Ovary (tissue), 9 donors: Measurements from ENCODE around the gene PHOX2A. TPM values are rescaled to one million over a fixed set of nuclear protein-coding genes. Genes with fewer than 3 reads are reported as not detected.

Experiments used
- DNase-seq, 5 donors: peaks; one replicate each; pipeline ENCODE4 v3.0.0-alpha.2; 2019 to 2020
- H3K27ac ChIP-seq, 2 donors: fragments of 200-600 bp; one replicate each; pipeline versions ENCODE4 v1.5.1 to v1.8.0; 2019 to 2022
- H3K27me3 ChIP-seq: fragments of 200-600 bp; one replicate; pipeline ENCODE4 v1.8.0; 2022
- H3K36me3 ChIP-seq: fragments of 200-600 bp; sonication (generic); one replicate; pipeline ENCODE4 v1.5.1; 2019
- H3K4me1 ChIP-seq: one replicate; pipeline ENCODE4 v1.8.1; 2013; ENCODE audit warnings: mild to moderate bottlenecking, moderate library complexity; ENCODE audit not compliant: insufficient read depth
- H3K4me3 ChIP-seq: fragments of 200-600 bp; sonication (generic); one replicate; pipeline ENCODE4 v1.5.1; 2017
- H3K9me3 ChIP-seq, 2 donors: fragments of 200-600 bp in 1 of 2; sonication (generic) in 1 of 2; one replicate each; pipeline versions ENCODE4 v1.5.1 to v1.8.1; 2013 to 2019; ENCODE audit warnings: mild to moderate bottlenecking in 1 of 2, moderate library complexity in 1 of 2
- EP300 ChIP-seq: sonication (generic); formaldehyde crosslinking; IDR thresholded peaks from one replicate; pipeline ENCODE4 v1.6.1; 2017; ENCODE audit warnings: antibody characterized with exemption
- POLR2A ChIP-seq: fragments of 450-650 bp; IDR thresholded peaks from one replicate; pipeline ENCODE4 v1.6.1; 2017; ENCODE audit warnings: antibody characterized with exemption, mild to moderate bottlenecking, moderate library complexity
- WGBS, 3 donors: extraction: QIAGEN DNeasy Blood & Tissue Kit in 1 of 3; methylation state at CpG; one replicate each; pipeline versions ENCODE4 v1.1.5 to v1.1.7; 2013 to 2017; 5-methylcytosine and 5-hydroxymethylcytosine counted together
- intact Hi-C, 4 donors: fragments of 100-400 bp; cut with DNase I; formaldehyde crosslinking; loops; one replicate each; pipeline versions ENCODE4 v1.11.0 to v1.15.1; 2022 to 2023
- polyA plus RNA-seq, 2 donors: library from polyadenylated mRNA; stranded (reverse); fragments of 200-250 nt in 1 of 2; fragments of 350-450 nt in 1 of 2; fragmentation: Illumina TruSeq in 1 of 2; extraction: RNeasy Lipid Tissue Mini Kit (QIAGEN cat#74804) in 1 of 2; gene quantifications; one replicate each; pipeline ENCODE4 v1.2.3, GENCODE V29; 2013 to 2014
- total RNA-seq, 7 donors: library from RNA; depleted of rRNA in 2 of 7; stranded (reverse); fragments of >200 nt in 2 of 7; fragmentation: NEBNext Ultra II Directional in 3 of 7; extraction: Animal tissue kit (Norgen Biotek cat#: 25700) in 3 of 7; gene quantifications; one replicate each; pipeline versions ENCODE4 v1.1.0 to v1.2.4, GENCODE V29; 2016 to 2023
- TF ChIP-seq, protein P1 (sequence below), 3 donors: fragments of 450-650 bp in 2 of 3; fragments of 200-600 bp in 1 of 3; IDR thresholded peaks; one replicate each; pipeline versions ENCODE4 v1.5.1 to v1.8.0; 2016 to 2022; ENCODE audit warnings: antibody characterized with exemption in 3 of 3, mild to moderate bottlenecking in 1 of 3
- donor health status: DM: no; HTN: no; CAD: no; lungs with moderate emphysema.
- donor health status: DM: no; HTN: no; CAD: no.
- donor health status: Bipolar disorder and iron deficiency.
- donor health status: DM: yes; HTN: yes; CAD: no.
- donor health status: DM: no; HTN: no; CAD: no.
- donor health status: DM: yes; HTN: yes; CAD: no.

PHOX2A gene
- total and polyA plus RNA-seq, 9 donors = not detected

- intact Hi-C loops = no loop called here
- H3K36me3 ChIP-seq = no peaks in the 10 kb centered on the region
- H3K4me1 ChIP-seq = peaks cover 4% of the 10 kb centered on the region
- no peak overlapping the region for H3K4me3 ChIP-seq
- TF ChIP-seq EP300 (no peak), POLR2A (peak; percentile 7)
- TF ChIP-seq, protein P1, sequence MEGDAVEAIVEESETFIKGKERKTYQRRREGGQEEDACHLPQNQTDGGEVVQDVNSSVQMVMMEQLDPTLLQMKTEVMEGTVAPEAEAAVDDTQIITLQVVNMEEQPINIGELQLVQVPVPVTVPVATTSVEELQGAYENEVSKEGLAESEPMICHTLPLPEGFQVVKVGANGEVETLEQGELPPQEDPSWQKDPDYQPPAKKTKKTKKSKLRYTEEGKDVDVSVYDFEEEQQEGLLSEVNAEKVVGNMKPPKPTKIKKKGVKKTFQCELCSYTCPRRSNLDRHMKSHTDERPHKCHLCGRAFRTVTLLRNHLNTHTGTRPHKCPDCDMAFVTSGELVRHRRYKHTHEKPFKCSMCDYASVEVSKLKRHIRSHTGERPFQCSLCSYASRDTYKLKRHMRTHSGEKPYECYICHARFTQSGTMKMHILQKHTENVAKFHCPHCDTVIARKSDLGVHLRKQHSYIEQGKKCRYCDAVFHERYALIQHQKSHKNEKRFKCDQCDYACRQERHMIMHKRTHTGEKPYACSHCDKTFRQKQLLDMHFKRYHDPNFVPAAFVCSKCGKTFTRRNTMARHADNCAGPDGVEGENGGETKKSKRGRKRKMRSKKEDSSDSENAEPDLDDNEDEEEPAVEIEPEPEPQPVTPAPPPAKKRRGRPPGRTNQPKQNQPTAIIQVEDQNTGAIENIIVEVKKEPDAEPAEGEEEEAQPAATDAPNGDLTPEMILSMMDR (IDR thresholded peaks at IDR 0.05) = no peak
- H3K9me3 ChIP-seq = no peaks in the 10 kb centered on the region
- no peak overlapping the region for H3K27ac ChIP-seq
- DNase-seq = no peak
- H3K27me3 ChIP-seq = no peaks in the 10 kb centered on the region
- WGBS, 3 donors = 82 to 85% (median 84%) methylated on average over 4 of the region's 4 CpGs
These were observed 9.1 kb downstream of the PHOX2A start for GRCh38 chr11:72234920-72235319.

GRCh38 chr11:72234514-72234830, 9.5 kb downstream of the PHOX2A start:
- Histone ChIP-seq H3K9me3 (no peaks in the 10 kb centered on the region), H3K4me3 (no peak overlapping the region), H3K27me3 (no peaks in the 10 kb centered on the region), H3K36me3 (no peaks in the 10 kb centered on the region), H3K27ac (no peak overlapping the region), H3K4me1 (peaks cover 3% of the 10 kb centered on the region)
- TF ChIP-seq, protein P1 (IDR thresholded peaks at IDR 0.05) = no peak
- TF ChIP-seq EP300 = no peak
- TF ChIP-seq POLR2A = no peak
- no peak for DNase-seq
- intact Hi-C loops = no loop called here
- 69 to 74% (median 73%) methylated on average over 3 of the region's 3 CpGs for WGBS, 3 donors

DNA sequence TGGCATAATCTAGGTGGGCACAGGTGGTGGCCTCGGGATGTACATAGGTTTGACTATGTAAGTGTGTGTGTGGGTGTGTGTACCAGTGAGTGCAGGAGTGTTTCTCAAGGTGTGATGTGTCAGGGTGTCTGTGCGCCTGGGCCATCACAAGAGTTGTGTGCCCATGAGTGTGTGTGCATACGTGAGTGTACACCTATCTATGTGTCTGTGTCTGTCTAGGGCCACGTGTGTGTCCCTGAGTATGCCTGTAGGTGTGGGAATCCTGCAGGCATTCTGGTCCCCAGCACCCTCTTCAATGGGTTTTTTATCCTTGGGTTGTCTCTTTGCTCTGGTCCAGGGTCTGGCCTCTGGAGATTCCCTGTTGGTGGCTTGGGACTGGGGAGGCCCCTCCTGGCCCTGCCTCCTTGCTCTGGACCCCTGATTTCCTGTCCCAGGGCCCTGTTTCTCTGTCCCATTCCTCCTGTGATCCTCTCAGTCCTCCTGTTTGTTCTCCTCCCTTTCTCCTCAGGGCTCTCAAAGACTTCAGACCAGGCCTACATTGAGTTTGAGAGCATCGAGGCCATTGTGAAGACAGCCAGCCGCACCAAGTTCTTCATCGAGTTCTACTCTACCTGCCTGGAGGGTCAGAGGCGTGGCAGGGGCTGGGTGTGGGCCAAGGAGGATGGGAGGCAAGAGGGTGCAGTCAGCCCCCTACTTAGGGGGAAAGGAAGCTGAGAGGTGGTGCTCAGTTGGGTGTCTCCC, 10.0 kb downstream of the PHOX2A start:
- DNase-seq = no peak
- Histone ChIP-seq H3K36me3 (no peaks in the 10 kb centered on the region), H3K9me3 (no peaks in the 10 kb centered on the region), H3K4me3 (no peak overlapping the region), H3K4me1 (no peaks in the 10 kb centered on the region), H3K27ac (no peak overlapping the region), H3K27me3 (no peaks in the 10 kb centered on the region)
- WGBS, 3 donors = 83 to 87% (median 86%) methylated on average over 8 of the region's 8 CpGs
- intact Hi-C loops = no loop called here
- TF ChIP-seq EP300 (no peak), POLR2A (no peak)
- TF ChIP-seq, protein P1 (IDR thresholded peaks at IDR 0.05) = no peak

GRCh38 chr11:72233056-72233772, 10.8 kb downstream of the PHOX2A start:
- Histone ChIP-seq H3K36me3 (no peaks in the 10 kb centered on the region), H3K4me3 (no peak overlapping the region), H3K27me3 (no peaks in the 10 kb centered on the region), H3K9me3 (no peaks in the 10 kb centered on the region), H3K27ac (no peak overlapping the region), H3K4me1 (no peaks in the 10 kb centered on the region)
- 86% methylated on average over 13 of the region's 13 CpGs for WGBS, 3 donors
- TF ChIP-seq POLR2A (no peak), EP300 (no peak)
- TF ChIP-seq, protein P1 (IDR thresholded peaks at IDR 0.05) = no peak
- intact Hi-C loops = no loop called here
- no peak for DNase-seq
